Peyer's patch (tissue), 4 donors: ENCODE measurements around the gene DNAJC21.

Experiments used
- CTCF ChIP-seq, 6 experiments: fragments of 450-650 bp in 4 of 6; fragments of 200-600 bp in 2 of 6; sonication (generic) in 1 of 6; IDR thresholded peaks; one replicate each; pipeline ENCODE4 v1.5.1; 2017 to 2019; ENCODE audit warnings: antibody characterized with exemption in 6 of 6, mild to moderate bottlenecking in 3 of 6, moderate library complexity in 1 of 6
- POLR2A ChIP-seq, 2 donors: fragments of 450-650 bp; IDR thresholded peaks; one replicate each; pipeline ENCODE4 v1.5.1; 2017; ENCODE audit warnings: antibody characterized with exemption in 2 of 2, mild to moderate bottlenecking in 2 of 2, moderate library complexity in 2 of 2

- TF ChIP-seq CTCF (IDR thresholded peaks at IDR 0.05) (no peak), POLR2A (IDR thresholded peaks at IDR 0.05) (no peak)
Measured at GRCh38 chr5:34977934-34978613, 48.7 kb downstream of the DNAJC21 start.
